ENCODE results near the gene VPS37C.

Gene VPS37C

DNA sequence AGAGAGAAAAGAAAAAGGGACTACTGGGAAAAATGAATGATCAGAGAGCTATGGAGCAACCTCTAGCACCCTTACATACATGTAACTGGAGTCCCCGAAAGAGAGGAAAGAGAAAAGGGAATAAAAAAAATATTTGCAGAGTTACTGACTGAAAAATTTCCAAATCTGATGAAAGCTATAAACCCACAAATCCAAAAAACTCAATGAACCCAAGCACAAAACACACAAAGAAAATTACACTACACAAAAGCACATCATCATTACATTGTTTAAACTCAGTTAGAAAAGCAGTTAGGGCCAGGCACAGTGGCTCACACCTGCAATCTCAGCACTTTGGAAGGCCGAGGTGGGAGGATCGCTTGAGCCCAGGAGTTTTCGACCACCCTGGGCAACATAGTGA lies 6.7 kb downstream of the VPS37C start:
- no peak for DNase-seq (ENCODE audit: low spot score)

DNA sequence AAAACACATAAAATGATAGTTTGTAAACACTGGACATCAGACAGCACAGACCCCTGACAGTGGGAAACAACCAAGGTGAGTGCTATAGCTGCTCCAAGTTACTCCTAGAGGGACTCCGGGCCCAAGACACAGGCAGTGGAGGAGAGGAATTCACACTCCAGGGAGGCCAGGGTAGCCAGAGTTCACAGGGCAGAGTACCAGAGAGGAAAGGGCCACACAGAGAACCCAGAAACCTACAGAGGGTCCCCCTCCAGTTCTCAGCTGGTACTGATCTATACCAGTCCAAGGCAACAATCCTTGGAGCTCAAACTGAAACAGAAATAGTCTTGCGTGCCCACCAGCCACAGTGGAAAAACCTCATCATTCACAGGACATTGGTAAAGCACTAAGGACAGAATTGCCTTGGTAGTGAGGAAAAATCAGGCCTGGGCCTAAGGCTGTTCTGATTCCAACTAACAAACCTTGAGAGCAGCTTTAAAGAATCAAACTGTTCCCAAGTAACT lies 7.6 kb downstream of the VPS37C start:
- DNase-seq (ENCODE audit: low spot score) = no peak

DNA sequence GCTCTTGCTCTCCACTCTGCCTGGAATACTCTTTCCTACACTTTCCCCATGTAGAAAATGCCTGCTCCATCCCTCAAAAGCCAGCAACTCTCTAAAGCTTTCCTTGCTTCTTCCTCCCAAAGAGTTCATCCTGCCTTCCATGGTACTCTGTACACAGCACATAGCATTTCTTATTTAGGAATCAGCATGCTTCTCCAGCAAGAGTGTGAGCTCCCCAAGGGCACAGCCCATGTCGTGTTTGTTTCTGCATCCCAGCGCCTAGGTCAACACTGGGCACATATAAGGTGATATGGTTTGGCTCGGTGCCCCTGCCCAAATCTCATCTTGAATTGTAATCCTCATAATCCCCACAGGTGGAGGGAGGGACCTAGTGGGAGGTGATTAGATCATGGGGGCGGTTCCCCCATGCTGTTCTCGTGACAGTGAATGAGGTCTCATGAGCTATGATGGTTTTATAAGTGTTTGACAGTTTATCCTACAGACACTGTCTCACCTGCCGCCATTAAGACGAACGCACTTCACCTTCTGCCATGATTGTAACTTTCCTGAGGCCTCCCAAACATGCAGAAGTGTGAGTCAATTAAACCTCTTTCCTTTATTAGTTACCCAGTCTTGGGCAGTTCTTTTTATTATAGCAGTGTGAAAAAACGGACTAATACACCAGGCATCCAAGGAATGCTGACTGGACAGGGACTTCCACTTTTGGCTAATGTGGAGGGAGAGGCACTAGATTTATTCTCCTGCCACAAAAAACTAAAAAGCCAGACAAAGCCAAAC lies 8.2 kb downstream of the VPS37C start:
- DNase-seq (ENCODE audit: low spot score) = peak; percentile 91

DNA sequence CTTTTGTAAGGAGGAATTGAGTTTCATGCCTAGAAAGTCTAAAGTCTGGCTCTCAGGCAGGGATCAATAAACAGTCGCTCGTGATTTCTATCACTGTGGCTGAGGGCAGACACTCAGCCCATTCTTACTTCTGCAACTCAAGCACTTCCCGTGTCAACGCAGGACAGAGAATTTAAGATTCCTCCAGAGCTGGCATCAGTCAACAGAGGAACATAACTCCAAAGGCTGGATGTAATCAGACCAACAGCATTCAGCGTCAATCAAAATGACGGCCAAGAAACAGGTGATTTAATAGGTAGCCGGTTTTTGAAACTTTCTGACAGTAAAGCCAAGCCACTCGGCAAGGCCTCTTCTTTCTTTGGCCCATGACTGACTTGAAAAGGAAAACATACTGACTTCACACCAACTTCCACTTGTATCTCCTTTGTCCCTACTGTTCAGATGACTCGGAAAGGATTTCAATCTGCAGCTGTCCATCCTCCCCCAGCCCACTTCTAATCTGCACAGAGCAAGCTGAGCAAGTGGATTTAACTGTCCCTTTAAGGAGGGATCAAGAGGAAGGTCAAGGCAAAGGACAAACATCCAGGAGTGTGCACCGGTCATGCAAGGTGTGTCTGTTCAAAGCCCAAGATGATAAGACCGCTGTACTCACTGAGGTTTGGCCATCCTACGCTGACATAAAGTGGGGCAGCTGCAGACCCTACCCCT lies 9.5 kb downstream of the VPS37C start:
- no peak for DNase-seq (ENCODE audit: low spot score)

DNA sequence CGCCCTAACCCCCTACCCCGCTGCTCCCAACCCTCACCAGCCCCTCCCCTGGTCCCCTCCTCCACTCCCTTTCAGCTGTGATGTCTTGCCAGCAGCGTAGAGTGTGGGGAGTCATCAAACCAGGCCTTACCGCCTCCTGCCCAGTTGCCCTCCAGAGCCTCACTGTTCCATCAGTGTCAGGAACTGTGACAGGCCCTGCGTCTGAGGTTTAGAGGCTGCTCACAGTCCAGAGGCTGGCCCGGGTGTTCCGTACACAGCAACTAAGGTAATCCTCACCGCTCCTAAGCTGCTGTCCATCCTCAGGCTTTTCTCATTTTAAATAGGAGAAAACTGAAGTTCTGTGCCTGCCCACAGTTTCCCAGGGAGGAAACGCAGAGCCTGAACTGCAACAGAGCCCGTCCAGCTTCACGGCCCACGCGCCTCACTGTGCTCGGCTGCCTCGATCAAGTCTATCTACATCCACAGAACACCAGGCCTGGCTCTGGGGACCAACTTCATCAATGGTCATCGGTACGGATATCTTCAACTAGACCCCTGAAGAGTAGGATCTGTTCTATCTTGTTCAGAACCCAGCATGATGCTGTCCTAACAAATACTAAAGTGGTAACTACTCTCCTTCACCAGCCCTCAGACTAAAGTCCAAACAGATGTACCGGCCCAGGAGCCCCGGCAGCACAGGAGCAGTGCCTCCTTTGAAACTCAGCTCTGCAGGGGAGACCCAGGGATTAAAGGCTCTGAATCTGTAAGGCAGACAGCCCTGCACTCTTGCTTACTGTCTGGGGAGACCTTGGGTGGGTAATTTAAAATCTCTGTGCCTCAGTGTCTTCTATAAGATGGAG lies 10.3 kb downstream of the VPS37C start:
- no peak for DNase-seq (ENCODE audit: low spot score)

DNA sequence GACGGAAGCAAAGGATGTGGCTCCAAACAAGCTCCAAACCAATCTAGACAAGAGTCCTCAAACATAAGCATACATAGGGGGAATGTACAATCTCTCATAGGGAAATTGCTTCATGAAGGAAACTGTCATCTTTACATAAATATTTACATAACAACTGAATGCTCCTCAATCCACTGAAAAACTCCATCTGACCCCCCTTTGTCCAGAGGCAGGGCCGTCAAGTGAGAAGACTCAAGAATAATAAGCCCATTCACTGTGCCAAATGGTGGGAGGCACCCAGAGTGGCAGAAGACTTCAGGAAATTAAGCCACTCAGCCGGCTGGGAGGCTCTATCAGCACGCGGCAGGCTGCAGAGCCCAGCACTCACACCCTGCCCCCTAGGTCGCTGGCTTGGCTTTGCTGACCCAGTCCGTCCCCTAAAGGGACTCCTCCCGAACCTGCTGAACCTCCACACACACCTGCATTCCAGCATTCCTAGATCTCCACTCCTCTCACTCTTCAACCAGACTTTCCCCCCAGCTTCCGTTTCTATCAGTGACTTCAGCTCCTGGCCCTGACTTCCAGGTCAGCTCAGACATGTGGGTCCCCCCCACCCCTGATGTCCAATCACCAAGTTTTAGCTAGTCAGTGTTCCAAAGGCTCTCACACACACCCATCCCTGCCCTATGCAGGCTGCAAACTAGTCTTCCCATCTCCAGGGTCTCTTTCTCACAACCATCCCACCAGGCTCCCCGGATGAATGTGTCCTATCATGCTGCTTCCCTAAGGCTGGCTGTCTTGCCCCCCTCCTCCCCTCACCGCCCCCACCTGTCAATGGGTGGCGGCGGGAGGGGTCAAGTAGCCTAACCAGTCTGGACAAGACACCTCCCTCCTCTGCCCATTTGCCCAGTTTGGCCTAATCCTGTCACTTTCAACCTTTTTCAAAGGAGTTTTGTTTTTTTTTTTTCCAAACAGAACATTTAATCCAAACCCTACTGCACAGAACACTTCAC lies 11.3 kb downstream of the VPS37C start:
- DNase-seq (ENCODE audit: low spot score) = peak; percentile 58

DNA sequence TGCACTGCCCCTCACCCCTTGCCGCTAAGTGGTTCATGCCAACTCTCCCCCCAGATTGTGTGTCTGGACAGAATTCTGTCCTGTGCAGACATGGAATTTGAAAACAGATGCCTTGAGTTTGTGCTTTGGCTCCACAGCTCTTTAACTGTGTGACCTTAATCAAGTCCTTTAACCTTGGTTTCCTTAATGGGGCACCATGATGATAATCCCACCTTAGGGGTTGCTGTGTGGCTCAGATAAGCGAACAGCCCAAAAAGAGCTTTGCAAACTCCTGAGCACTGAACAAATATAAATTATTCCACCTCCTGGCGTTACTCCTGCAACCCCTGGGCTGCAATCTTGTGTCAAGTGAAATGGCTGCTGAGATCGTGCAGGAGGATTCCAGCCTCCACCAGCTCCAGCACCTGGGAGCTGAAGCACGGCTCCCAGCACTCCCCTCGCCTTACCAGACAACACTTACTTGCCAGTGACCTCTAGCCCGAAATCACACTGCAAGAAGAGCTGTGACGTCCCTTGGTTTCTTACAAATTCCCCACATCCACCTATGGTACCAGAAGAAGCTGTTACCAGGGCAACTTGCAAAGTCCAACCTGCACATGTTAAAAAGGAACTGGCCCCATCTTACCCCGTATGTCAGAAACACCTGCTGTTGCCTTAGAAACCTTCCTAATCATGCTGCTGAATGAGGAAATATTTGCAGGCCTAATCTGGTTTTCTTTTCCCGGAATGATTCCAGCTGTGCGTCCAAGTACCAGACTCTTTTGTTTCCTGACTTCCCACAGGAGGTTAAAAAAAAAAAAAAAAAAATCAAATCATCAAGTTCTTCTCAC lies 13.2 kb downstream of the VPS37C start:
- DNase-seq (ENCODE audit: low spot score) = peak; percentile 30

DNA sequence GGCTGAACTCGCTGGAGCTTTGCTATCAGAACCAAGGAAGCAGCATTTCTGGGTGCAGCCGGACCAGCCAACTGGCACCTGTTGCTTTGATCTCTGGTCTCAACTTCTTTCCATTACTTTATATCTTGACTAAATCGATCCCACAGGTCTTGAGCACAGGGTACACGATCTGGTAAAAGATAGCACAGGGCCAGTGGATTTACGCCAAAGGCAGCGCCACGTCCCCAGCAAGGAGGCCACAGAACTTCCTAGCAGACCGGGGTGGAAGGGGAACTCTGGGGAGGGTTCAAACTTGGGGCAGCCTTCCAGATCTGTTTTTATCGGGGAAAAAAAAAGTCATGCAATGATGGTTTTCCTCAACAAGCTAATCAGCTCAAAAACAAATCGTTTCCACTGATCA lies 14.0 kb downstream of the VPS37C start:
- DNase-seq (ENCODE audit: low spot score) = no peak

DNA sequence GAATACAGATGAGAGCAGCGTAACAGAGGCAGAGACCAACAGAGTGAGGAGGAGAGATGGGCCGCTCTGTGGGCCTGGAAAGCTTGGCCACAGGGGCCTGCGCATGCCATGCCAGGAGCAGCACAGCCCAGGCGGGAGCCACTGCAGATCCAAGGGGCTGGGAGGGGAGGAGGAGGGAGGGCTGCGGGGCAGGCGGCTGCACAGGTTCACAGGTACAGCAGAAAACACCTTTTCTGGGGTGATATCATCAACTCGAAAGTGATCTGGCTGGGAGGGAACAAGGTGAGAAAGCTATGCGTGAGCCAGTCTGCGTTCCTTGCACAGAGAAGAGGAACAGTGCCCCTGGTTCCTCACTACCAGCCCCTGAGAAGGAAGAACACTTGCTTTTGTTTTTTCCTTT lies 14.8 kb downstream of the VPS37C start:
- DNase-seq (ENCODE audit: low spot score) = no peak

DNA sequence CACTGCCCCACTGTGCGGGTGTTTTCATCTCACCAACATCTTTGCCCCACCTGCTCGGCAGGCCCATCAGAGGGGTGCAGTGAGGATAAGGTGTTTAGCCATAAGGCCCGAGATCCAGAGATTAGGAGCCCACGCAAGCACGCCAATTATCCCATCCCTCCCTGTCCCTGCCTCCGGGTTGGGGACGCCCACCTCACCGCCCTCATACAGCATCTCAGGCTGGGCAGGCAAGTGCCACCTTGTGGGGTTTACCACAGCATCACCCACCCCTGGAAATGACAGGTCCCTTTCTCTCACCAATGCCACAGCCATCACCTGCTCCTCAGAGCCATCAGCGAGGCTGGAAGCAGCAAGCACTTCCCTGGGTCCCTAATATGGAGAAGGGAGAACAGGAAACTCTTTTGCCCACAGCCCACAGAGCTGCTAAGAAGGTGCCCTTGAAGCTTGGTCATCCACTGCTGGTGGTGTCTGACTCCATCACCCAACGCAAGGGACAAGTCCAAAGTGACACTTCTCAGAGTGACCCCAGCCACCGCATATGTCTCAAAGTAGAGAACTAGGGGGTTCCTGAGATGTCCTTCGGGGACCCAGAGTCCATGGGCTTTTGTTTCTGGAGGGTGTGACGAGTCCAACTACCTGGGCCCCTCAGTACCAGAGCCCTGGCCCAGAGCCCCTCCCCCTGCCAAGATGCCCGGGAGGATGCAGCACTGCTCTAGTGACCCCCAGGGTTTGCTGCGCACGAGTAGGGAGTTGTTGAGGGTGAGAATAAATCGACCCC lies 15.8 kb downstream of the VPS37C start:
- DNase-seq (ENCODE audit: low spot score) = no peak

DNA sequence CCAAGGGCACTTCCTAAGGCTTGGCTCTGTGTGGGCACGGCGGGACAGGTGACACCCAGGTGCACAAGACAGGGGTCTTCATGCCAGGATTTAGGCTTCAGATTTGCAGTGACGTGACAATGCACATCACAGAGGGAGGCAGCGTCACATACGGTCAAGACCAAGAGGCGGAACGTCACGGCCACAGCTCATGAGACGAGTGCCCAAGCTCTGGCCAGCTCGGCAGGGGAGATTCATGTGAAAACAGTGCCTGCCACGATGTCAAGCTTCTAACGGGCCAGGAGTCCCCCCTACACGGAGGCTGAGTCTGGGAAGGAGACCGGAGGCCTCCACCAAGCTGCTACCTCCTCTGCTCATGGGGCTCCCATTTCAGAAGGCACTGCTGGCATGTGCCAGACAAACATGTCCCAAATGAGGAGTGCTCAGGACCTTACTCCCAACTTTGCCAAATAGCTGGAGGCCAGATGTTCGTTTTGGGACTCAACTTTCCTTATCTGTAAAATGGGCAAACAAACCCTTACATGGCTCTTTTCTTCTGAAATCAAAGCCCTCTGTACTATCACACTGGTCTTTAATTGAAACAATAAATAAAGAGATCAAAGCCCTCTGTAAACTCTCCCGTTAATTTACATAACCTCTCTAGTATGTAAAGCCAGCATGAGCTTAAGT lies 16.6 kb downstream of the VPS37C start:
- no peak for DNase-seq (ENCODE audit: low spot score)

DNA sequence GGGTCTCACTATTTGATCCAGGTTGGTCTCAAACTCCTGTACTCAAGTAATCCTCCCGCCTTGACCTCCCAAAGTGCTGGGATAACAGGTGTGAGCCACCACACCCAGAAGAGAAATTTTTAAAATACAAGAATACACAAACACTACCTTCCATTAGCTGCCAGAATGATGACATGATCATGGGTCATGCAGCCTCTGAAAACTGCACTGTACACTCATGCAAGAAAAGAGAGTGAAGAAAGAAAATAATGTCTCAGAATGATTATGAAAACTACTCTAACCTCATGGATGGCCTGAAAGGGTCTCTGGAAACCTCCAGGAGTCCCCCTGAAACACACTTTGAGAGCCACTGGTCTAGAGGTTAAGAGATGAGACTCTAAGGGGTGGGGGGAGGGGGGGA lies 18.8 kb downstream of the VPS37C start:
- peak; percentile 28 for DNase-seq (ENCODE audit: low spot score)

DNA sequence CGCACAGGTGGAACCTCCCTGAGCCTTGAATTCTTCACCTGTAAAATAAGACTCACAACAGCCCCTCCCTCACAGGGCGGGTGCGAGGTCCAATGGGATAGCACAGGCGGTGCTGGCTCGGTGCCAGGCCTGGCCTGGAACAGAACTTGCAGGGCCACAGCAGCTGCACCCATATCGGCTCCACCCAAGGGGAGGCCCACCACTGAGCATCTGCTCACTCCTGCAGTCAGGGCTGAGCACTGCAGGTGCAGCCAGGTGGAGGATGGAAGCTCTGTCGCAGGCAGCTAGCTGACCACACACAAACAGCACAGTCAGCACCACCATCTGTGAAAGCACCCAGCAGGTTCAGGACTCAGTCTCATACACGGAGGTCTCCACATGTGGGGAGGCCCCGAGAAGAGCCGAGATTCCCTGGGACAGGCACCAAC lies 19.6 kb downstream of the VPS37C start:
- peak; percentile 22 for DNase-seq (ENCODE audit: low spot score)

DNA sequence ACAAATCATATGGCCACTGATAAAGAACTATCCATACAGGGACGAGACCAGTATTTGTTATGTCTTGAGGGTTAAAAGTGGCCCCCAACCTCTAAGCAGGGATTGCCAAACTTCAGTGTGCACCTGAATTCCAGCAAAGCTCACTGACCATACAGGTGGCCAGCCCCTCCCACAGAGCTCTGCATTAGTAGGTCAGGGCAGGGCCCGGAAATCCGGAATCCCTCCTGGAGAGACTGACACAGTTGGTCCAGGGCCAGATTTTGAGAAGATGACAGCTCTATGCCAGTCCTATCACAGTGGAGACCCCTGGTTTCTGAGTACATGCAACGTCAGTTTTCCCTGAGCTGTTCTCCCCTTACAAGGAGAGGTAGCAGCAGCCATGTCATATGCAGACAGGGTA lies 20.8 kb downstream of the VPS37C start:
- DNase-seq (ENCODE audit: low spot score) = no peak

DNA sequence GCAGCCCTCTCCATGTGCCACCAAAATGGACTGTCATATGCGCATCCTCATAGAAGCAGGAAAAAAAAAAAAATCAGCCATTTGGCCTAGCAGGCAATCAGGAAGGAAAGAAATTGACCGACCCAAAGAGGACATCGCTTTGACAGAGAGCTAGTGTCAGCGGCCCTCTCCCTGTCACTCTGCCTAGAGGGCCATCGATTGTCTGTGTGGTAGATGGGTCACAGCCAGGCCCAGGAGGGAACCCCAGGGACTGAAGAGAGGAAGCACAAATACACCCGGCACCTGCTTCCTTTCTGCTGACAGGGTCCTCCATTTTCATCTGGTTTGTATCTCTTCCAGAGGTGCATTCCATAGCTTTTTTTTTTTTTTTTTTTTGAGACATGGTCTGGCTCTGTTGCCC lies 21.8 kb downstream of the VPS37C start:
- no peak for DNase-seq (ENCODE audit: low spot score)

DNA sequence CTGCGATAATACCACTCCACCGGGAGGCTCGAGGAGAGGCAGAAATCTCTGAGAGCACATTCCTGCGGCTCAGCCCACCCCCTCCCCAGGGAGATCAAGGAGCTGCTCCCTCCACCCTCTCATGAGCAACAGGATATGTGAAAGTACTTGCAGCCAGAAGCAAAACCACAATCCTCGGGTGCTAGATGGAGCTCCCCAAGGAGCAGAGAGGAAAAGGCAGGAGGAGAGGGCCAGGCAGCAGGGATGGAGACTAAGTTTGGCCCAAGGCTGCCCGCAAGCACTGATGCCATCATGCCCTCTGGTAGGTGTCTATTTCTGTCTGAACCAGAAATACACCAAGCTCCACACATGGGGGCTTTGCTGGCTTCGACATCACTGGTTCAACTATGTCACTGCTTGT lies 22.3 kb downstream of the VPS37C start:
- peak; percentile 23 for DNase-seq (ENCODE audit: low spot score)

DNA sequence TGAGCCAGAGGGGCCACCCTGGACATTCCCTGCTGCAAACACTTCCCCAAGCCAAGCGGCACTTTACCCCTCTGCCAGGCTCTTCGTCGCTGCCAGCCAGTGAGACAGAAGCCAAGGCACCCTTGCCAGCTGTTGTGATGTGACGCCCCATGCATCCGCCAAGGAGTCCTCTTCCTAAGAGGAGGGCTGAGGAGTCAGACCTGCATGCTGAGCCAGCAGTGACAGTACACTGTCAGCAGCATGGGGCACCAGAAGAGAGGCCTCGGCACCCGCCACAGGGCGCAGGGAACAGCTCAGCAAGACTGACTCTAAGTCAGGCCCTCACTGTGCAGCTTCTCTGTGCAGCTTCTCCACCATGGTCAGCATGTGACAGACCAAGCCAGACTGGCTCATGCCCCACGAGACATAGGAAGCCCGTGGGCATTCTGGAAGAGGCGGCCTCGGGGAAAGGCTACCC lies 26.4 kb downstream of the VPS37C start:
- no peak for DNase-seq (ENCODE audit: low spot score)

DNA sequence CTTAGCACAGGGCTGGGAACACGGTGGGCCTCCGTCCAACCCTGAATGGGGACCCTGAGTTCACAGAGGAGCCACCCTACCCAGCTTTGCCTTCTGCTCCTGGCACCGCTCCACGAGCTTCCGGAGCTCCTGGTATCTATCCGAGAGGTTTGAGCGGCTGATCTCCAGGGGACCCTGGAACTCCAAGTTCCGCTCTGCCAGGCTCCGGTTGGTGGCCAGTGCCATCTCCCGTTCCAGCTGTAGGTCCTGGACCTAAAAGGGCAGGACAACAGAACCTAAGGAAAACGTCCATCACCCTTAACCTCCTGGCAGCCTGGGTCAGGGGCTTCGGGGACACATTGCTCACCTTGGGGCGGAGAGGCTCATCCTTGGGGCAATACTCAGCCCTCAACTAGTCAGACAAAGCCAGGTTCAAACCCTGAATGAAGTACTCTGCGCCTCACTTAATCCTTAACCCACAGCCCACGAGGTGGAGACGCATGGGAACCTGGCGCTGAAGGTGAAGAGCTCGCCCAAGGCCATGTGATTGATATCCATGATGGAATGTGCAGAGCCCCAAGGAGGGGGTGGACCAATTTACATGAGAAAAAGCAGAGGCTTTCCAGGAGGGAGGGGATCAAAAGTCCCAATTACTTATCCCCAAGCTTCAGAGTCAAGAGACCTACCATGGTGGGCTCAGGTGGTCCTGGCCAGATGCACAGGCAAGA lies 27.1 kb downstream of the VPS37C start:
- no peak for DNase-seq (ENCODE audit: low spot score)

Data from kidney tubule cell (primary cell).